Body of pancreas (tissue), 4 donors: ENCODE data around the gene CFAP57.

Experiments
- CTCF ChIP-seq, 7 experiments: fragments of 450-650 bp in 4 of 7; fragments of 200-600 bp in 3 of 7; sonication (generic) in 3 of 7; IDR thresholded peaks; one replicate each; pipeline ENCODE4 v1.5.1; 2016 to 2019; ENCODE audit warnings: antibody characterized with exemption in 7 of 7
- POLR2A ChIP-seq, 3 donors: fragments of 450-650 bp; IDR thresholded peaks; one replicate each; pipeline ENCODE4 v1.6.1; 2016; ENCODE audit warnings: antibody characterized with exemption in 3 of 3, mild to moderate bottlenecking in 2 of 3

- TF ChIP-seq CTCF (IDR thresholded peaks at IDR 0.05) (no peak), POLR2A (IDR thresholded peaks at IDR 0.05) (no peak)
Measured at GRCh38 chr1:43135857-43136781, 36.0 kb upstream of the CFAP57 start.
